Suprapubic skin (tissue), 4 donors: ENCODE results near the gene PRKN.

Experiments used
- EP300 ChIP-seq: sonication (generic); formaldehyde crosslinking; IDR thresholded peaks from one replicate; pipeline ENCODE4 v1.6.1; 2017; ENCODE audit warnings: antibody characterized with exemption
- POLR2A ChIP-seq, 2 donors: fragments of 450-650 bp; IDR thresholded peaks; one replicate each; pipeline ENCODE4 v1.6.1; 2017; ENCODE audit warnings: antibody characterized with exemption in 2 of 2, mild to moderate bottlenecking in 2 of 2, moderate library complexity in 2 of 2
- POLR2AphosphoS5 ChIP-seq, 3 donors: sonication (generic); formaldehyde crosslinking; IDR thresholded peaks; one replicate each; pipeline ENCODE4 v1.6.1; 2017; ENCODE audit warnings: antibody characterized with exemption in 3 of 3
- TF ChIP-seq, protein P1 (sequence below), 2 donors: fragments of 200-600 bp in 1 of 2; fragments of 450-650 bp in 1 of 2; sonication (generic) in 1 of 2; IDR thresholded peaks; one replicate each; pipeline ENCODE4 v1.5.1; 2016 to 2019; ENCODE audit warnings: antibody characterized with exemption in 2 of 2, mild to moderate bottlenecking in 1 of 2, moderate library complexity in 1 of 2

DNA sequence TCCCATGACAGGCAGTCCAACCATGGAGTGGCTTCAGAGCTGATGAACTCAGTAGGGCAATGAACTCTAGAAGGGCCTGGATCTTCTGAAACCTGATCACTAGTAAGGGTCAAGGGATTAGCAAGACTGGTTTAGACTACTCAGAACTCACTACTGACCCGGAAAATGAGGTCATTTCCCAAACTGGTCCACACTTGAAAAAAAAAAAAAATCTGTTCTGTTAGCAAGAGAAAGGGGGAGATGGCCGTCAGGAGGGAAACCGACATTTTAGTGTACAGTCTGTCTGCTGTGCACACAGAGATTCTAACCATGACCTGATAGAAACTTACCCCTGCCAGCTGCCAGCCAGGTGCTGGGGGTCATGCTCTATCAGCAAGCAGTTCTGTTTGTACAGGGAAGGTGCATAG lies 1191.3 kb downstream of the PRKN start:
- TF ChIP-seq, protein P1, sequence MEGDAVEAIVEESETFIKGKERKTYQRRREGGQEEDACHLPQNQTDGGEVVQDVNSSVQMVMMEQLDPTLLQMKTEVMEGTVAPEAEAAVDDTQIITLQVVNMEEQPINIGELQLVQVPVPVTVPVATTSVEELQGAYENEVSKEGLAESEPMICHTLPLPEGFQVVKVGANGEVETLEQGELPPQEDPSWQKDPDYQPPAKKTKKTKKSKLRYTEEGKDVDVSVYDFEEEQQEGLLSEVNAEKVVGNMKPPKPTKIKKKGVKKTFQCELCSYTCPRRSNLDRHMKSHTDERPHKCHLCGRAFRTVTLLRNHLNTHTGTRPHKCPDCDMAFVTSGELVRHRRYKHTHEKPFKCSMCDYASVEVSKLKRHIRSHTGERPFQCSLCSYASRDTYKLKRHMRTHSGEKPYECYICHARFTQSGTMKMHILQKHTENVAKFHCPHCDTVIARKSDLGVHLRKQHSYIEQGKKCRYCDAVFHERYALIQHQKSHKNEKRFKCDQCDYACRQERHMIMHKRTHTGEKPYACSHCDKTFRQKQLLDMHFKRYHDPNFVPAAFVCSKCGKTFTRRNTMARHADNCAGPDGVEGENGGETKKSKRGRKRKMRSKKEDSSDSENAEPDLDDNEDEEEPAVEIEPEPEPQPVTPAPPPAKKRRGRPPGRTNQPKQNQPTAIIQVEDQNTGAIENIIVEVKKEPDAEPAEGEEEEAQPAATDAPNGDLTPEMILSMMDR (IDR thresholded peaks at IDR 0.05) = no peak
- TF ChIP-seq POLR2AphosphoS5 (IDR thresholded peaks at IDR 0.05) (no peak), POLR2A (IDR thresholded peaks at IDR 0.05) (no peak), EP300 (no peak)
